Sigmoid colon (tissue), 4 donors: Measurements from ENCODE around the gene AGL.

Experiments used
- CTCF ChIP-seq, 4 experiments: fragments of 450-650 bp in 3 of 4; fragments of 200-600 bp in 1 of 4; IDR thresholded peaks; one replicate each; pipeline ENCODE4 v1.5.1; 2016 to 2019; ENCODE audit warnings: antibody characterized with exemption in 4 of 4, mild to moderate bottlenecking in 3 of 4, moderate library complexity in 2 of 4
- POLR2AphosphoS5 ChIP-seq, 4 donors: sonication (generic); formaldehyde crosslinking; IDR thresholded peaks; one replicate each; pipeline ENCODE4 v1.6.1; 2017; ENCODE audit warnings: antibody characterized with exemption in 4 of 4

DNA sequence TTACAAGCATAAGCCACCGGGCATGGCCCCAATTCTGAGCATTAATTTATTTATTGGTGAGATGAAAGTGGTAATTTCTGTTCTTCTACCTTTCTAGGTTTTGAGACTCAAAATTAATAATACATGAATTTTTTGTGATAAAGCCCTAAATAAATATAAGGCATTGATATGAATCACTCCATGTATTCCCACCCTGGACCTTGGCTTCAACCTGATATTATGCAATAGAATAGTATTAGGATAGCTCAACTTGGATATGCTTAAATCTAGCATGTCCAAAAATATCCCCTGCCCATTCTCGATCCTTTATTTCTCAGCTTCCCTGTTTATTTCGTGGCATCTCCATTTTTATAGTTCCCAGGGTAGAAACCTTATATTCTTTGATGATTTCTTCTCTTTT, 2.5 kb downstream of the AGL start:
- no peak for TF ChIP-seq CTCF (IDR thresholded peaks at IDR 0.05)
- TF ChIP-seq POLR2AphosphoS5 (IDR thresholded peaks at IDR 0.05) = no peak
